GM04504 (cell line): ENCODE data around the gene XIRP2.
"Not testable (repeated sequence)": the region's sequence is repeated elsewhere in the genome, so short reads cannot be mapped to it uniquely, and the experiment has no call there.

Source experiments
- DNase-seq: peaks from one replicate; pipeline ENCODE4 v3.0.0-alpha.2; 2012; ENCODE audit warnings: low read depth

The XIRP2 gene

GRCh38 chr2:167054881-167055280 is 166.6 kb downstream of the XIRP2 start:
- no peak for DNase-seq

- no peak for DNase-seq
Measured at GRCh38 chr2:167057446-167057845, 169.2 kb downstream of the XIRP2 start.

DNA sequence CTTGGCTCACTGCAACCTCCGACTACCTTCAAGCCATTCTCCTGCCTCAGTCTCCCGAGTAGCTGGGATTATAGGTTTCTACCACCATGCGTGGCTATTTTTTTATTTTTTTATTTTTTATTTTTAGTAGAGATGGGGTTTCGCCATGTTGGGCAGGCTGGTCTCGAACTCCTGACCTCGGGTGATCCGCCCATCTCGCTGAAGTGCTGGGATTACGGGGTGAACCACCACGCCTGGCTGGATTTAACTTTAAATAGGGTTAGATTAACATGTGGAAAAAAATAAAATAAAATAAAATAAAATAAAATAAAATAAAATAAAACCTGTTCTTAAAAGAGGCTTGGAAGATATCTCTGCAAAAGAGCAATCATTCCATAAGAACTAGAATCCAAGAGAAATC is 170.9 kb downstream of the XIRP2 start:
- no peak for DNase-seq

DNA sequence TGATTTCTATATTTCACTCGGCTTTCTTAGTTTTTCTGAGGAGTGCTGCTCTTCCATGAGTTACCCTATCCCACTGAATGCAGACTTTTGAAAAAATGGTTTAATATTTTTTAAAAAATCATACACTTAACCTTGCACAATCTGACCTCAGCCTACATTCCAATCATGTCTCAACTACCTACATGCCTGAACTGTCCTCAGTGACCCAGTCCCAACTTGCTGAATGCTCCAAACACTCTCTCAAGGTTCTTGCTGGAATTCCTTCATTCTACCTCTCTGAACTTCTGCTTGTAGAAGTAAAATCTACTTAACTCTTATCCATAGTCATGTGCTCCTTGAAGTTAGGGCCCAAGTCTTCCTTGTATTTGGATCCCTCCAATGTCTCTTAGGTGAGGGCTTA is 181.6 kb downstream of the XIRP2 start:
- no peak for DNase-seq

DNA sequence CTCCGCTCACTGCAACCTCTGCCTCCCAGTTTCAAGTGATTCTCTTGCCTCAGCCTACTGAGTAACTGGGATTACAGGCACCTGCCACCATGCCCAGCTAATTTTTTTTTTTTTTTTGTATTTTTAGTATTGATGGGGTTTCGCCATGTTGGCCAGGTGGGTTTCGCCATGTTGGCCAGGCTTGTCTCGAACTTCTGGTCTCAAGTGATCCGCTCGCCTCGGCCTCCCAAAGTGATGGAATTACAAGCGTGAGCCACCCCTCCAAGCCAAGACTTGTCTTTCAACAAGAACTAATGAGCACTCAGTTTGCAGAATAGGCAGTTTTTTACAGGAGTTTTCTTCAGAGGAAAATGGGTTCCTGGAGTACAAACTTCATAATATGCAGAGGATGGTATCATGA is 187.4 kb downstream of the XIRP2 start:
- not testable (repeated sequence) for DNase-seq

DNA sequence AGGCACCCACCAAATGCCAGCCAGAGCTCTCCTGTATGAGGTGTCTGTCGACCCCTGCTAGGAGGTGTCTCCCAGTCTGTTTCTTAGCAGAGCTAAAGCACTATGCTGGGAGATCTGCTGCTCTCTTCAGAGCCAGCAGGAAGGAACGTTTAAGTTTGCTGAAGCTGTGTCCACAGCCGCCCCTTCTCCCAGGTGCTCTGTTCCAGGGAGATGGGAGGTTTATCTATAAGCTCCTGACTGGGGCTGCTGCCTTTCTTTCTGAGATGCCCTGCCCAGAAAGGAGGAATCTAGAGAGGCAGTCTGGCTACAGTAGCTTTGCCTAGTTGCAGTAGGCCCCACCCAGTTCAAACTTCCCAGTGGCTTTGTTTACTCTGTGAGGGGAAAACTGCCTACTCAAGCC is 210.7 kb downstream of the XIRP2 start:
- DNase-seq: not testable (repeated sequence)

- no peak for DNase-seq
Measured at GRCh38 chr2:167100506-167100905, 212.2 kb downstream of the XIRP2 start.

DNA sequence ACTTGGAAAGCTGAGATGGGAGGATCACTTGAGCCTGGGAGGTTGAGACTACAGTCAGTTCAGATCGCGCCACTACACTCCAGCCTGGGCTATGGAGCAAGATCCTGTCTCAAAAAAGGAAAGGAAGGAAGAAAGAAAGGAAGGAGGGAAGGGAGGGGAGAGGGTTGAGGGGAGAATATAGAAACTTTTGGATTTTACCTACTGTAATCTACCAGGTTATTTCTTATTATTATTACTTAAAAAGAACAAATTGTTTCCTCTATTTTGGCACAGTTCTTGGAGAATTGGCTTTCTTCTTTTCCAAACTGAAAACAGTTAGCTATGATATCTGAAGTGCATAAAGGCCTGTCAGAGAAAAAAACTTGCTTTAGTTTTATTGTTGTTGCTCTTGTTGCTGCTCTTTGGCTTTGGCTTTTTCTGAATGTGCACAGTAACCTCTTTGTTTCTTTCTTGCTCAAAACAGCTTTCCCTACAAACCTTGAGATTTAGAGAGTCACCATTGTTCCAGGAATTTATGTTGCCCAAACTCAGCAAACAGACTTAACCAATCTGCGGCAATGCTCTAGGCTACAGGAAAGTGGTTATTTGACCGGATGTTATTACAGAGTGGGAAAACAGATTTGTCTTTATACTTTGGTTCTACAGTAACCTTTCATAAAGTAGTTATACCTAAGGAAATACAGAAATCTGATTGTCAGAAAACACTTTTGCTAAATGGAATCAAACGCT is 214.9 kb downstream of the XIRP2 start:
- DNase-seq: no peak

DNA sequence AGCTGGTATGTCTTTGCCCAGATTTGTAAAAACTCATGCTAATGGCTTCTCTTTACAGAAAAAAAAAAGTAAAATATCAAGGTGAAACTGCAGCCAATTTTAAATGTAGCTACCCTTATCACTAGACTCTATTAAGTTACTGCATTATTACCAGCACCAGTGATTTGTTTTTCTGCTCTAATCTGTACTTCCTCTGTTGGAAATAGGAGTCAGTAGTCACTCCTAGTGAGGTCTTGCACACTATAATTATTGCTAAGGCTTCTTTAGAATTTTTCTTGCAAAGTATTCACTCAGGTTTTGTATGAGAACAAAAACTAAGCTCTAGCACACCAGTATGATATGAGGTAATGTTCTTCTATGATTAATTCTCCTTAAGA is 215.5 kb downstream of the XIRP2 start:
- no peak for DNase-seq

DNA sequence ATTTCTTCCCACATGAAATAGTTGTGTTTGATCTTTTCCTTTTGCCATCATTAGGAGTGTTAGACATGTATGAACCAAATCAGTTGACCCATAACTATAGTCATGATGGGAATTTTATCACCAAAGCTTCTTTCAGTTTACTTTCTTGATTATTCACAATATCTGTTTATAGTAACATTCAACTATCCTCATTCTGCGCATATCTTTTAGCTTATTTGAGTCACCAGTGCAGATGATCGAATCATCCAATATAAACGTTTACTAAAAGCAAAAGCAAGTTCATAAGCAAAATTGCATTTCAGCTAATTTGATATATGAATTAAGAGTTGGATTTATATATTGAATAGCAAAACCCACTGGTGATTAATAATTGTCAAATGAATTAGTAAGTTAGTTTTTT is 216.4 kb downstream of the XIRP2 start:
- no peak for DNase-seq

DNA sequence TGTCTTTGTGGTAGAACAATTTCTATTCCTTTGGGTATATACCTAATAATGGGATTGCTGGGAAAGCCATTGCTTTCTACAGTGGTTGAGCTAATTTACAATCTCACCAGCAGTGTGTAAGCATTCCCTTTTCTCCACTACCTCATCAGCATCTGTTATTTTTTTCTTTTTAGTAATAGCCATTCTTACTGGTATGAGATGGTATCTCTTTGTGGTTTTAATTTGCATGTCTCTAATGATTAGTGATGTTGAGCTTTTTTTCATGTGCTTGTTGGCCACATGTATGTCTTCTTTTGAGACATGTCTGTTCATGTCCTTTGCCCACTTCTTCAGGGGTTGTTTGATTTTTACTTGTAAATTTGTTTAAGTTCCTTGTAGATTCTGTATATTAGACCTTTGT is 221.4 kb downstream of the XIRP2 start:
- not testable (repeated sequence) for DNase-seq

GRCh38 chr2:167110345-167110744 is 222.1 kb downstream of the XIRP2 start:
- DNase-seq: no peak

- DNase-seq: no peak
Measured at GRCh38 chr2:167114018-167114417, 225.7 kb downstream of the XIRP2 start.

- DNase-seq: no peak
Measured at GRCh38 chr2:167115541-167115940, 227.3 kb downstream of the XIRP2 start.

GRCh38 chr2:167122389-167122788 is 234.1 kb downstream of the XIRP2 start:
- DNase-seq: no peak

DNA sequence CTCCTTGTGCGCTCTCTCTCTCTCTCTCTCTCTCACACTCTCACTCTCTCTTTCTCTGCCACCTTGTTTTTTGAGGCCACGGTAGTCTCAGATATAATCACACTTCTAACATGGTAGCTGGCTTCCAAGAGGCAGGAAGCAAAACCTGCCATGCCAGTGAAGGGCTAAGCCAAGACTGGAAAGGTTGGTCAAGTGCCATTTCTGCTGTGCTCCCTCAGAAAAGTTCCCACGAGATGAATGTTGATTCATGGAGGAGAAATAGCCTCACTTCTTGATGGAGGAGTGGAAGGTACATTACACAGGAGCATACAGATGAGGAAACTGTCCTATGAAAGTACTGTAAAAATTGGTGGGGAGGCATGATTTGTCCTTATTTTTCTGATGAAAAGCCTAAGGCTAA is 237.9 kb downstream of the XIRP2 start:
- no peak for DNase-seq

GRCh38 chr2:167127135-167127534 is 238.9 kb downstream of the XIRP2 start:
- DNase-seq: no peak

DNA sequence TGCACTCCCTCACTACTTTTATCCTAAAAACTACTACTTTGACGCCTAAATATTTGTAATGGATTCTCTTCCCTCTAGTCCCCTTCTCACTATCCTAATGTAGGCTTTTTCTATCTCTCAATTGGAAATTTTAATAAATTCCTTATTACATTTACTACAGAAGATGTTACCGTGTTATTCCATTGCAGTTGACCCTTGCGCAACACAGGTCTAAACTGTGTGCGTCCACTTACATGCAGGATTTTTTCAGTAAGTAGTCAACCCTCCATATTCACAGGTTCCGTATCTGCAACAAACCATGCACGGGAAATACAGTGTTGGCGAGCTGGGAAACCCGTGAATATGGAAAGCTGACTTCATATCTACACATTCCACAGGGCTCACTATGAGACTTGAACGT is 239.8 kb downstream of the XIRP2 start:
- DNase-seq: no peak

GRCh38 chr2:167132066-167132465 is 243.8 kb downstream of the XIRP2 start:
- no peak for DNase-seq

DNA sequence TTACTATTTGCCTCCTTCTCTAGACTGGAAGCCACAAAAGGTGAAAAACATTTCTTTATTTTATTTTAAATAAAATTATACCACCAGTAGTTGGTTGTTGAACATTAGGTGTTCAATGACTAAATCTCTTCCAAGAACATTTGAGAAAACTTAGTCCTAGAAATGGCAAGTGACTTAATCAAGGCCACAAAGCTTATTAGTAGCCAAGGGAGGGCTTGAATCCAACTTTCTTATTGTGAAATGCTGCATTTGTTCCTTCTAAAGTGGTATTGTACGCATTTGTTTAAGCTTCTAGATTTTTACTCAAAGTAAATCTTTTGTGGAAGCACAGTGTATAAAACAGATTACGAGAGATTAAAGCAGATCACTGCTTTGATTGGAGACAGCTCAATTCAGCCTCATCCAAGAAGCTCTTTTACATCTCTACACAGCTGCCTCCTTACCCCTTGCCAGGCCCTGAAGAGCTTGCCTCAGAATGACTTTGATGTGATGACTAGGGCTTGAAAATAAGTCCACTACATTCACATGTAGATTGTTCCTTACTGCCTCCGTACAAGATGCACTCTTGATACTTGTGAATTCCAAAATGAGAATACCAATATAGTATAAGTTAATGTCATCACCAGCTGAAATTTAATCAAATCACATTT is 244.8 kb downstream of the XIRP2 start:
- DNase-seq: no peak

GRCh38 chr2:167133614-167134013 is 245.3 kb downstream of the XIRP2 start:
- DNase-seq: no peak

DNA sequence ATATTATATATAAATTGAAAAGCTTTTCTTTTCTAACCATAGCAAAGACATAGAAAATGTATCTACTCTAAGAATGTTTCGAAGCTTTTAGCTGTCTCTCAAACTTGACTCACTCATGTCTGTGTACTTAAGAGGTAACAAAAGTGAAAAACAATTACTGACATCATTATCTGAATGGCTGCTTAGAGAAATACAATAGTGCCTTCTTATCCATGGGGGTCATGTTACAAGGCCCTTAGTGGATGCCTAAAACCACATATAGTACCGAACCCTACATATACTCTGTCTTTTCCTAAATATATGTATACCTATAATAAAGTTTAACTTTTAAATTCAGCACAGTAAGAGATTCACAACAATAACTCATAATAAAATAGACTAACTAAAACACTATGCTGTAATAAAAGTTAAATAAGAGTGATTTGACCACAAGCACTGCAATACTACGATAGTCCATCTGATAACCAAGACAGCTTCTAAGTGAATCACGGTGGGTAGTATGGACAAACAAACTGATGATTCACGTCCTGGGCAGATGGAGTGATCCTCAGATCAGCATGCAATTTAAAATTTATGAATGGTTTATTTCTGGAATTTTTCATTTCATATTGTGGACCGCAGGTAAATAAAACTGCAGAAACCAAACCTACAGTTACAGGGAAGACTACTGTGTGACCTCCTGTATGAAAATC is 246.2 kb downstream of the XIRP2 start:
- DNase-seq: no peak

DNA sequence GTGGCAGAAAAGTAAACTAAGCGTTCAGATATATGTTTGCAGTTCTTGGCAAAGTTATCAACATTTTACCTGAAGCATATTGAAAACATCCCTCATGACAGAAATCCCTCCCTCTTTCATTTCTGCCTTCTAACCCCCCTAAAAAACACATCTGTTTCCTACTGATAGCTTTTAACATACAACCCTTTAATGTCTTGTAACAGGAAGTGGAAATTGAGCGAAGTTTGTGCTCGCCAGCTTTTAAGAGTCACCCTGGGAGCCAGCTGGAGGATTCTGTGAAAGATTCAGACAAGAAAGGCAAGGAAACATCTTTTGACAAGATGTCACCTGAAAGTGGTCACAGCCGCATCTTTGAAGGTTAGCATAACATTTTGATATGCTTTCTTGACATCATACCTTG is 247.4 kb downstream of the XIRP2 start:
- no peak for DNase-seq
